ENCODE data around the gene PPP2R2C. TPM values are rescaled to one million over a fixed set of nuclear protein-coding genes. Genes with fewer than 3 reads are reported as not detected.

The PPP2R2C gene
- total and polyA plus RNA-seq, 9 of the 15 experiments (the other 6 are each of a cell fraction or from before 2014, with no cell fraction given): 0.04 to 0.06 TPM; not detected in 7

DNA sequence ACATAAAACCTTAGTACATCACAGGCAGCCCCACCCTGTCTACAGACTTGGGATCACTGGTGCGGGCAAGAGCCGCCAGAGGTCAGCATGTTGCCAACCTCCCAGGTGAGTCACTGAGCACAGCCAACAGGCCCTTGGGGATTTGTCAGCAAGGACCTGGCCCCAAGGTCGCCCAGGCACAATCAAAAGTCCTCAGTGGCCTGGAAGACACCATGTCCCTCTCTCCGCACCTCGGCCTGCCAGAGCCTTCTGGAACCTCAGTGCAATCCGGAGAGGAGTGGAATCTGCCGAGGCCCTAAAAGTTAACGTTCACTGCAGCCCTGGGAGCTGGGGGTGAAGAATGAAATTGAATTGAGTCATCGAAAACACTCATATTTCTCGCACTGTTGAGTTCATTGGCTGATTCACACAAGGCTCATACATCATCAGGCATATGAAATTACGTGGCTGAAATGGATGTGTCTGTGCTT, 128.4 kb downstream of the PPP2R2C start (continued):
- TF ChIP-seq, protein P1, sequence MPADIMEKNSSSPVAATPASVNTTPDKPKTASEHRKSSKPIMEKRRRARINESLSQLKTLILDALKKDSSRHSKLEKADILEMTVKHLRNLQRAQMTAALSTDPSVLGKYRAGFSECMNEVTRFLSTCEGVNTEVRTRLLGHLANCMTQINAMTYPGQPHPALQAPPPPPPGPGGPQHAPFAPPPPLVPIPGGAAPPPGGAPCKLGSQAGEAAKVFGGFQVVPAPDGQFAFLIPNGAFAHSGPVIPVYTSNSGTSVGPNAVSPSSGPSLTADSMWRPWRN (IDR thresholded peaks at IDR 0.05; ENCODE audit: low read depth): no peak
- TF ChIP-seq SP2 (IDR thresholded peaks at IDR 0.05; ENCODE audit: extremely low read depth, low read depth, low read length, poor library complexity, severe bottlenecking): no peak
- TF ChIP-seq FOSL1 (tag; conservative IDR thresholded peaks at IDR 0.05): peak; percentile 49; the same call in 1 of the 2 replicates

- TF ChIP-seq ZFX (CRISPR knock-in tag; IDR thresholded peaks at IDR 0.05) (no peak), BCL6 (CRISPR knock-in tag; IDR thresholded peaks at IDR 0.05) (no peak), ZC3H4 (CRISPR knock-in tag; IDR thresholded peaks at IDR 0.05; ENCODE audit: borderline replicate concordance) (no peak), PML (IDR thresholded peaks at IDR 0.05; ENCODE audit: low read length) (no peak), RFX1 (IDR thresholded peaks at IDR 0.05) (peak; percentile 36), NFRKB (IDR thresholded peaks at IDR 0.05; ENCODE audit: low read depth) (no peak)
- intact Hi-C loops (cut with micrococcal nuclease) (no loop called here), in situ Hi-C loops (cut with MboI) (no loop called here)
- Histone ChIP-seq H3K9me3 (replicated peaks; ENCODE audit: control insufficient read depth, insufficient read depth, low read depth, low read length) (no peaks in the 10 kb centered on the region), H3K4me1 (replicated peaks in 1 of 2; ENCODE audit: control insufficient read depth in 2 of 2, insufficient read depth in 2 of 2, low read length in 2 of 2) (no peaks in the 10 kb centered on the region; a peak in 1 of 5 replicates), H3K9me1 (ENCODE audit: control insufficient read depth, insufficient read depth, low read length) (no peaks in the 10 kb centered on the region), H4K20me1 (replicated peaks; ENCODE audit: control insufficient read depth, insufficient read depth, low read length) (peaks cover 7% of the 10 kb centered on the region; the same call in 1 of the 2 replicates), H3K79me2 (ENCODE audit: control insufficient read depth, insufficient read depth, low read length) (no peaks in the 10 kb centered on the region), H3K9ac (ENCODE audit: insufficient read depth in 1 of 2, low read depth in 2 of 2, low read length in 2 of 2) (no peak overlapping the region), H3K36me3 (ENCODE audit: control insufficient read depth, insufficient read depth, low read length) (no peaks in the 10 kb centered on the region), H3K4me3 (no peak overlapping the region), H3K27me3 (ENCODE audit: control insufficient read depth in 2 of 2, insufficient read depth in 2 of 2, low read length in 2 of 2) (peaks cover 0 to 46% of the 10 kb centered on the region in 2 experiments; a peak in 3 of 5 replicates), H2AFZ (ENCODE audit: low read depth, low read length) (no peak overlapping the region), H3K27ac (ENCODE audit: extremely low read depth, low read depth, low read length) (no peak overlapping the region), H3K4me2 (ENCODE audit: insufficient read depth, low read length) (no peak overlapping the region)
- CTCF ChIA-PET (ENCODE audit: low intra/inter-chr PET ratio): no interaction called here
- no peak for ATAC-seq
- no peak for FAIRE-seq
- 2% methylated on average over 21 of the region's 23 CpGs for WGBS (ENCODE audit: insufficient coverage, low coverage, missing lambda C conversion rate)
- POLR2A ChIA-PET: interaction anchor here (1.0 to 1.2 kb wide), 2 partner anchors 38 to 89 kb away, joined by 3 read pairs; no protein-coding TSS in a partner anchor
- DNase-seq (ENCODE audit: extremely low read depth in 1 of 4, low spot score in 3 of 4): no peak
- no TSS peak for BruUV-seq (replicated peaks)
These were observed 129.7 kb downstream of the PPP2R2C start for GRCh38 chr4:6342530-6343293.
